ENCODE measurements around the gene SLC6A18.

SLC6A18 gene

DNA sequence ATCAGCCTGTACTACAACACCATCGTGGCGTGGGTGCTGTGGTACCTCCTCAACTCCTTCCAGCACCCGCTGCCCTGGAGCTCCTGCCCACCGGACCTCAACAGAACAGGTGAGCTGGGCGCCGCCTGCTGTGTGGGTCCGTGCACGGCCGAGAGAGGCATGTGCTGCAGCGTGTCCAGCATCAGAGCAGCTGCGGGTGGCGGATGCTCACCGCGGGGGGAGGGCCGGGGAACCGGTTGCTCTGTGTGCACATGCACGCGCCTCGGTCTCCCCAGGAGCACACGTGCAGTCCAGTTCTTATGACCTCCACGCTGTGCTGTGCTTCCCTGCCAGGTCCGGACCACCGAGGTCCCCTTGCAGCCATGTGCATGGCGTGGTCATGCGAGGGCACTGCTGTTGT is 7.6 kb downstream of the SLC6A18 start:
- H3K36me3 ChIP-seq (replicated peaks; ENCODE audit: low read depth, low read length) = no peaks in the 10 kb centered on the region
- H3K4me1 ChIP-seq (ENCODE audit: low read length) = no peaks in the 10 kb centered on the region
- no peak overlapping the region for H2AFZ ChIP-seq (ENCODE audit: low read depth, low read length)
- no peaks in the 10 kb centered on the region for H3K9me3 ChIP-seq (ENCODE audit: insufficient read depth, low read length)
- H3K27me3 ChIP-seq (ENCODE audit: low read depth, low read length) = no peaks in the 10 kb centered on the region
- no peaks in the 10 kb centered on the region for H3K79me2 ChIP-seq (ENCODE audit: low read length)
- H3K4me2 ChIP-seq (ENCODE audit: low read length) = no peak overlapping the region
- no peak for TF ChIP-seq EZH2phosphoT487 (IDR thresholded peaks at IDR 0.05; ENCODE audit: low read depth)
- TF ChIP-seq, protein P1, sequence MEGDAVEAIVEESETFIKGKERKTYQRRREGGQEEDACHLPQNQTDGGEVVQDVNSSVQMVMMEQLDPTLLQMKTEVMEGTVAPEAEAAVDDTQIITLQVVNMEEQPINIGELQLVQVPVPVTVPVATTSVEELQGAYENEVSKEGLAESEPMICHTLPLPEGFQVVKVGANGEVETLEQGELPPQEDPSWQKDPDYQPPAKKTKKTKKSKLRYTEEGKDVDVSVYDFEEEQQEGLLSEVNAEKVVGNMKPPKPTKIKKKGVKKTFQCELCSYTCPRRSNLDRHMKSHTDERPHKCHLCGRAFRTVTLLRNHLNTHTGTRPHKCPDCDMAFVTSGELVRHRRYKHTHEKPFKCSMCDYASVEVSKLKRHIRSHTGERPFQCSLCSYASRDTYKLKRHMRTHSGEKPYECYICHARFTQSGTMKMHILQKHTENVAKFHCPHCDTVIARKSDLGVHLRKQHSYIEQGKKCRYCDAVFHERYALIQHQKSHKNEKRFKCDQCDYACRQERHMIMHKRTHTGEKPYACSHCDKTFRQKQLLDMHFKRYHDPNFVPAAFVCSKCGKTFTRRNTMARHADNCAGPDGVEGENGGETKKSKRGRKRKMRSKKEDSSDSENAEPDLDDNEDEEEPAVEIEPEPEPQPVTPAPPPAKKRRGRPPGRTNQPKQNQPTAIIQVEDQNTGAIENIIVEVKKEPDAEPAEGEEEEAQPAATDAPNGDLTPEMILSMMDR (IDR thresholded peaks at IDR 0.05; ENCODE audit: low read depth, low read length) = no peak
- no peak overlapping the region for H3K27ac ChIP-seq (ENCODE audit: low read length)
- H4K20me1 ChIP-seq (ENCODE audit: insufficient read depth, low read length) = no peaks in the 10 kb centered on the region
- H3K4me3 ChIP-seq (ENCODE audit: low read length) = no peak overlapping the region
- no peak overlapping the region for H3K9ac ChIP-seq (ENCODE audit: low read length)

DNA sequence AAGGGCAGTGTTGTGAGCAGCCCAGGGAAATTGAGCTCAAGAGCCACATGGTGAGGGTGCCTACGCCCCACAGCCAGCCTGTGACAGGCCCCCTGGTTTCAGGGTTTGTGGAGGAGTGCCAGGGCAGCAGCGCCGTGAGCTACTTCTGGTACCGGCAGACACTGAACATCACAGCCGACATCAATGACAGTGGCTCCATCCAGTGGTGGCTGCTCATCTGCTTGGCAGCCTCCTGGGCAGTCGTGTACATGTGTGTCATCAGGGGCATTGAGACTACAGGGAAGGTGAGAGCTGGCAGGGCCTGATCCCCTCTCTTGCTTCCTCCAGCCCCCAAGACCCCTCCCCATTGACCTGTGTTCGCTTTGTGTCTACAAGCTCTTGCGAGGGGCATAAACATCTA is 10.2 kb downstream of the SLC6A18 start:
- Histone ChIP-seq H4K20me1 (ENCODE audit: insufficient read depth, low read length) (no peaks in the 10 kb centered on the region), H3K4me3 (ENCODE audit: low read length) (no peak overlapping the region), H3K4me1 (ENCODE audit: low read length) (no peaks in the 10 kb centered on the region), H2AFZ (ENCODE audit: low read depth, low read length) (no peak overlapping the region), H3K9me3 (ENCODE audit: insufficient read depth, low read length) (no peaks in the 10 kb centered on the region), H3K79me2 (ENCODE audit: low read length) (no peaks in the 10 kb centered on the region), H3K27ac (ENCODE audit: low read length) (no peak overlapping the region), H3K9ac (ENCODE audit: low read length) (no peak overlapping the region), H3K4me2 (ENCODE audit: low read length) (no peak overlapping the region), H3K27me3 (ENCODE audit: low read depth, low read length) (no peaks in the 10 kb centered on the region), H3K36me3 (replicated peaks; ENCODE audit: low read depth, low read length) (no peaks in the 10 kb centered on the region)
- TF ChIP-seq, protein P1 (IDR thresholded peaks at IDR 0.05; ENCODE audit: low read depth, low read length) = no peak
- TF ChIP-seq EZH2phosphoT487 (IDR thresholded peaks at IDR 0.05; ENCODE audit: low read depth) = no peak

DNA sequence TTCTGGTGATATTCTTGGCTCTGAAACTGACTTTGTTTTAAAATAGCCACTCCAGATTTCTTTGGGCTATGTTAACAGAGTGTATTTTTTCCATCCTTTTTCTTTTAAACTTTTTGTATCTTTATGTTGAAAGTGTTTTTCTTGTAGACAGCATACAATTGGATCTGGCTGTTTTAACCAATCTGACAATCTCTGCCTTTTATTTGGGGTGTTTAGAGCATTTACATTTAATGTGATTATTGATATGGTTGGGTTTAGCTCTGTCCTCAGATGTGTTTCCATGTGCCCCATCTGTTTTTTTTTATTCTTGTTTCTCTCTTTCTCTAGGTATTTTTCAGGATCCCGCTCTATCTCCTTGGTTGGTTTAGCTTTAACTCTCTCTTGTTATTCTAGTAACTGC is 10.7 kb downstream of the SLC6A18 start:
- no peak overlapping the region for H3K27ac ChIP-seq (ENCODE audit: low read length)
- no peaks in the 10 kb centered on the region for H3K36me3 ChIP-seq (replicated peaks; ENCODE audit: low read depth, low read length)
- H3K9me3 ChIP-seq (ENCODE audit: insufficient read depth, low read length) = no peaks in the 10 kb centered on the region
- no peak overlapping the region for H2AFZ ChIP-seq (ENCODE audit: low read depth, low read length)
- no peaks in the 10 kb centered on the region for H3K4me1 ChIP-seq (ENCODE audit: low read length)
- no peak overlapping the region for H3K4me3 ChIP-seq (ENCODE audit: low read length)
- no peaks in the 10 kb centered on the region for H3K27me3 ChIP-seq (ENCODE audit: low read depth, low read length)
- no peaks in the 10 kb centered on the region for H3K79me2 ChIP-seq (ENCODE audit: low read length)
- TF ChIP-seq, protein P1 (IDR thresholded peaks at IDR 0.05; ENCODE audit: low read depth, low read length) = no peak
- TF ChIP-seq EZH2phosphoT487 (IDR thresholded peaks at IDR 0.05; ENCODE audit: low read depth) = no peak
- no peaks in the 10 kb centered on the region for H4K20me1 ChIP-seq (ENCODE audit: insufficient read depth, low read length)
- H3K9ac ChIP-seq (ENCODE audit: low read length) = no peak overlapping the region
- no peak overlapping the region for H3K4me2 ChIP-seq (ENCODE audit: low read length)

DNA sequence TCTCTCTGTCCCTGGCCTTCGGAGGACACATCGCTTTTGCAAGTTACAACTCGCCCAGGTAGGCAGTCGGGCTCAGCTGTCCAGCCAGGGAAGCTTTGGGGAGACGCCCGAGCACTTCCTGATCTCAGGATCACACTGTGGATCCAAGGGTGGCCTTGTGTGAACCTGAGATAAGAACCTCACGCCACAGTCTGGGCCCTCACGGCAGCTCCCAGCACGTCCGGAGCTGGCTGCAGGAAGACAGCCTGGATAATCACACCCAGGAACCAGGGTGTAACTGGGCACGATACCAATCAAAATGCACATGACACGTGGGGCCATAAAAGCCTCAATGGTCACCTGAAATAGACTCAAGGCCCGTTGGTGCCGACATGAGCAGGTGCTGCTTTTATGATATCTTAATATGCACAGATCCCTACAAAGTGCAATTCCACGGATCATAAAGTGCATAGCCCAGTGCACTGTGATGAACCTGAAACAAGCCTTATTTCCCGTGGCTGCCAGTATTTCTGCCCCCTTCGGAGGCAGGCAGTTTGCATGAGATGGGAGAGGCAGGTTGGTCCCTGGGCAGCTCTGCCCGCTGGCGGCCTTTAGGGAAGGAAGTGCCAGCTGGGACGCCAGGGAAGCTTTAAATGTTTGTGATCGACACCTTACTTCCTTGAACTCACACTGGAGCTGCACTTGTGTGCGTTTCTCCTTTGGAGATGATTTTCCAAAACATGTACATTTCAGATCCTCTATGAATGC is 14.5 kb downstream of the SLC6A18 start:
- H3K27ac ChIP-seq (ENCODE audit: low read length) = no peak overlapping the region
- no peaks in the 10 kb centered on the region for H3K36me3 ChIP-seq (replicated peaks; ENCODE audit: low read depth, low read length)
- TF ChIP-seq EZH2phosphoT487 (IDR thresholded peaks at IDR 0.05; ENCODE audit: low read depth) = no peak
- TF ChIP-seq, protein P1 (IDR thresholded peaks at IDR 0.05; ENCODE audit: low read depth, low read length) = no peak
- no peaks in the 10 kb centered on the region for H3K27me3 ChIP-seq (ENCODE audit: low read depth, low read length)
- no peak overlapping the region for H2AFZ ChIP-seq (ENCODE audit: low read depth, low read length)
- H4K20me1 ChIP-seq (ENCODE audit: insufficient read depth, low read length) = no peaks in the 10 kb centered on the region
- no peak overlapping the region for H3K4me2 ChIP-seq (ENCODE audit: low read length)
- no peaks in the 10 kb centered on the region for H3K4me1 ChIP-seq (ENCODE audit: low read length)
- H3K79me2 ChIP-seq (ENCODE audit: low read length) = no peaks in the 10 kb centered on the region
- no peak overlapping the region for H3K9ac ChIP-seq (ENCODE audit: low read length)
- no peak overlapping the region for H3K4me3 ChIP-seq (ENCODE audit: low read length)
- H3K9me3 ChIP-seq (ENCODE audit: insufficient read depth, low read length) = no peaks in the 10 kb centered on the region

Measured in OCI-LY3 (cell line).